SK-N-SH (cell line): ENCODE data around the gene TPP1. TPM values are rescaled to one million over a fixed set of nuclear protein-coding genes. Genes with fewer than 3 reads are reported as not detected.

ENCODE experiments used
- CTCF ChIA-PET: fragments of 300-600, 350-600 bp; formaldehyde crosslinking; extraction: SDS; loops from one replicate; lab custom pipeline; 2021; lab: Yijun Ruan, JAX
- POLR2A ChIA-PET: fragments of 350-600 bp; sonication (Branson Sonifier 250); formaldehyde crosslinking; extraction: SDS; loops from one replicate; lab custom pipeline; 2020; ENCODE audit warnings: antibody characterized with exemption, inconsistent platforms; lab: Yijun Ruan, JAX
- DNase-seq: peaks from one replicate; pipeline ENCODE4 v3.0.0; 2012
- H2AFZ ChIP-seq: fragments of 200-600 bp; sonication (generic); 2 replicates; pipeline ENCODE4 v1.8.1; 2016; ENCODE audit warnings: antibody characterized with exemption, mild to moderate bottlenecking, low read depth
- H3F3A ChIP-seq: fragments of 200-600 bp; sonication (generic); replicated peaks from 2 replicates; pipeline ENCODE3; 2016; ENCODE audit warnings: antibody characterized with exemption, mild to moderate bottlenecking; ENCODE audit not compliant: insufficient read depth
- H3K27ac ChIP-seq, 2 experiments: fragments of 200-500 bp in 1 of 2; fragments of 200-600 bp in 1 of 2; sonication (Bioruptor generic) in 1 of 2; sonication (generic), shearing (Covaris generic) in 1 of 2; 2 replicates each; pipeline versions ENCODE4 v1.5.1 to v1.6.1; 2014 to 2016; ENCODE audit warnings: low read depth in 2 of 2, inconsistent platforms in 1 of 2, low read length in 1 of 2, mild to moderate bottlenecking in 1 of 2, mixed read lengths in 1 of 2
- H3K27me3 ChIP-seq: fragments of 200-600 bp; sonication (generic), shearing (Covaris generic); 2 replicates; pipeline ENCODE4 v1.6.1; 2016; ENCODE audit warnings: mixed run types; ENCODE audit not compliant: insufficient read depth
- H3K36me3 ChIP-seq, 2 experiments: fragments of 200-500 bp in 1 of 2; fragments of 200-600 bp in 1 of 2; sonication (Bioruptor generic) in 1 of 2; sonication (generic) in 1 of 2; replicated peaks in 1 of 2; 2 replicates each; pipeline versions ENCODE3 to v1.5.1; 2014 to 2016; ENCODE audit warnings: low read length in 1 of 2, mild to moderate bottlenecking in 1 of 2; ENCODE audit not compliant: insufficient read depth in 2 of 2, control insufficient read depth in 1 of 2
- H3K4me1 ChIP-seq, 2 experiments: fragments of 200-500 bp in 1 of 2; fragments of 200-600 bp in 1 of 2; sonication (Bioruptor generic) in 1 of 2; sonication (generic), shearing (Covaris generic) in 1 of 2; 2 replicates each; pipeline versions ENCODE4 v1.5.1 to v1.6.1; 2014 to 2016; ENCODE audit warnings: low read depth in 1 of 2, low read length in 1 of 2, mixed run types in 1 of 2; ENCODE audit not compliant: insufficient read depth in 2 of 2, control insufficient read depth in 1 of 2
- H3K4me2 ChIP-seq: fragments of 200-600 bp; sonication (generic), shearing (Covaris generic); 2 replicates; pipeline ENCODE4 v1.6.1; 2017; ENCODE audit warnings: mixed run types
- H3K4me3 ChIP-seq, 2 experiments: fragments of 200-500 bp in 1 of 2; fragments of 200-600 bp in 1 of 2; sonication (Bioruptor generic) in 1 of 2; sonication (generic), shearing (Covaris generic) in 1 of 2; 2 replicates each; pipeline versions ENCODE4 v1.5.1 to v1.8.1; 2014 to 2016; ENCODE audit warnings: low read depth in 2 of 2, inconsistent platforms in 1 of 2, low read length in 1 of 2, mild to moderate bottlenecking in 1 of 2, mixed read lengths in 1 of 2, moderate library complexity in 1 of 2
- H3K79me2 ChIP-seq: fragments of 200-600 bp; sonication (generic); 2 replicates; pipeline ENCODE4 v1.8.1; 2017; ENCODE audit warnings: mild to moderate bottlenecking; ENCODE audit not compliant: insufficient read depth
- H3K9ac ChIP-seq: fragments of 200-600 bp; sonication (generic); 2 replicates; pipeline ENCODE4 v1.6.1; 2017; ENCODE audit warnings: mixed run types
- H3K9me2 ChIP-seq: fragments of 200-600 bp; sonication (generic); 2 replicates; pipeline ENCODE4 v1.6.1; 2017; ENCODE audit warnings: mixed run types
- H3K9me3 ChIP-seq: fragments of 200-600 bp; sonication (generic); 2 replicates; pipeline ENCODE4 v1.6.1; 2017; ENCODE audit warnings: mixed run types, mild to moderate bottlenecking, moderate library complexity
- H4K20me1 ChIP-seq: fragments of 200-600 bp; sonication (generic); 2 replicates; pipeline ENCODE4 v1.6.1; 2017; ENCODE audit warnings: mild to moderate bottlenecking, mixed run types; ENCODE audit not compliant: insufficient read depth
- FOSL2 ChIP-seq: IDR thresholded peaks from 2 replicates; pipeline ENCODE4 v1.4.0; 2012; ENCODE audit warnings: low read depth, mild to moderate bottlenecking, moderate library complexity, borderline replicate concordance
- FOXJ3 ChIP-seq: sonication (generic); formaldehyde crosslinking; IDR thresholded peaks from 2 replicates; pipeline ENCODE4 v1.5.1; 2020; ENCODE audit warnings: mild to moderate bottlenecking, missing genetic modification reagents
- MXI1 ChIP-seq: IDR thresholded peaks from 2 replicates; pipeline ENCODE4 v1.6.1; 2012; ENCODE audit warnings: mild to moderate bottlenecking, low read depth, low read length, improper control_type of control experiment
- NFIC ChIP-seq: IDR thresholded peaks from 2 replicates; pipeline ENCODE4 v1.4.0; 2012; ENCODE audit warnings: borderline replicate concordance
- NRF1 ChIP-seq: IDR thresholded peaks from 2 replicates; pipeline ENCODE4 v1.6.1; 2012; ENCODE audit warnings: low read depth, mild to moderate bottlenecking, low read length
- POLR2AphosphoS5 ChIP-seq: IDR thresholded peaks from 2 replicates; pipeline ENCODE4 v1.6.1; 2012; ENCODE audit warnings: low read depth, low read length
- RAD21 ChIP-seq: IDR thresholded peaks from 2 replicates; pipeline ENCODE4 v1.6.1; 2012; ENCODE audit warnings: mild to moderate bottlenecking, low read length
- SIN3A ChIP-seq: IDR thresholded peaks from 2 replicates; pipeline ENCODE4 v1.6.1; 2012; ENCODE audit warnings: low read depth, mild to moderate bottlenecking, low read length, moderate library complexity, borderline replicate concordance
- SMC3 ChIP-seq: IDR thresholded peaks from 2 replicates; pipeline ENCODE4 v1.6.1; 2012; ENCODE audit warnings: low read depth, low read length, improper control_type of control experiment
- TCF12 ChIP-seq: IDR thresholded peaks from 2 replicates; pipeline ENCODE4 v1.4.0; 2012
- TEAD4 ChIP-seq: IDR thresholded peaks from 2 replicates; pipeline ENCODE4 v1.4.0; 2012; ENCODE audit warnings: mild to moderate bottlenecking, borderline replicate concordance; ENCODE audit not compliant: insufficient read depth
- WGBS: methylation state at CpG from one replicate; pipeline ENCODE4 v1.1.6; 2017; ENCODE audit warnings: low lambda C conversion rate; 5-methylcytosine and 5-hydroxymethylcytosine counted together
- polyA plus RNA-seq, 3 experiments: library from polyadenylated mRNA; depleted of rRNA; stranded (reverse); fragments of >200 nt; gene quantifications; 2 replicates each; pipeline ENCODE4 v1.2.3, GENCODE V29; 2012
- TF ChIP-seq, protein P1 (sequence below): fragments of 200-600 bp; sonication (generic); IDR thresholded peaks from 2 replicates; pipeline ENCODE4 v1.6.1; 2017; ENCODE audit warnings: antibody characterized with exemption, mild to moderate bottlenecking, moderate library complexity

Gene TPP1
- polyA plus RNA-seq, 1 of the 3 experiments (the other 2 are of a cell fraction), result 105 TPM

DNA sequence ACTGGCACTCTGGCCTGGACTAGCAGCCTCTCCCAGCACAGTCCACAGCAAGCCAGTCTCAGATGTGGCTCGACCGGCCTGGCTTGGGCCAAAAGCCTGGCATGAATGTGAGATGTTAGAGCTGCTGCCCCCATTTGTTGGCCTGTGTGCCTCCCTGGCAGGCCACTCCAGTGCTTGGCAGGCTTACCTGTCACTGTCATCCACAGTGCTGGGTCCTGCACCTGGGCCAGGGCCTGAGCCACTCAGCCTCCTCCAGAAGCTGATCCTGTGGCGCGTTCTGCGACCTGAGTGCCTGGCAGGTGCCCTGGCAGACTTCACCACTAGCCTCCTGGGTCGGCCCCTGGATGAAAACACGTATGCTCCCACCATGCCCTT is 51.9 kb downstream of the TPP1 start:
- no peak overlapping the region for H3K4me2 ChIP-seq
- no peak overlapping the region for H2AFZ ChIP-seq
- no peaks in the 10 kb centered on the region for H3K9me3 ChIP-seq
- no peaks in the 10 kb centered on the region for H3K9me2 ChIP-seq
- CTCF ChIA-PET, result interaction anchor here (0.9 kb wide), 1 partner anchor 188 kb away, joined by 4 read pairs; no protein-coding TSS in a partner anchor
- H4K20me1 ChIP-seq, result no peaks in the 10 kb centered on the region
- no peaks in the 10 kb centered on the region for H3K36me3 ChIP-seq
- POLR2A ChIA-PET, result no interaction called here
- no peak overlapping the region for H3K4me3 ChIP-seq
- H3K27ac ChIP-seq, result no peak overlapping the region
- no peaks in the 10 kb centered on the region for H3K27me3 ChIP-seq
- no peak overlapping the region for H3K9ac ChIP-seq
- H3K4me1 ChIP-seq, result peaks cover 4 to 6% of the 10 kb centered on the region in 2 experiments; a peak in 3 of 4 replicates
- H3F3A ChIP-seq, result no peaks in the 10 kb centered on the region
- WGBS, result 83% methylated on average over 1 of the region's 7 CpGs
- TF ChIP-seq FOXJ3 (no peak), RAD21 (no peak), FOSL2 (no peak)
- no peaks in the 10 kb centered on the region for H3K79me2 ChIP-seq
- no peak for DNase-seq

DNA sequence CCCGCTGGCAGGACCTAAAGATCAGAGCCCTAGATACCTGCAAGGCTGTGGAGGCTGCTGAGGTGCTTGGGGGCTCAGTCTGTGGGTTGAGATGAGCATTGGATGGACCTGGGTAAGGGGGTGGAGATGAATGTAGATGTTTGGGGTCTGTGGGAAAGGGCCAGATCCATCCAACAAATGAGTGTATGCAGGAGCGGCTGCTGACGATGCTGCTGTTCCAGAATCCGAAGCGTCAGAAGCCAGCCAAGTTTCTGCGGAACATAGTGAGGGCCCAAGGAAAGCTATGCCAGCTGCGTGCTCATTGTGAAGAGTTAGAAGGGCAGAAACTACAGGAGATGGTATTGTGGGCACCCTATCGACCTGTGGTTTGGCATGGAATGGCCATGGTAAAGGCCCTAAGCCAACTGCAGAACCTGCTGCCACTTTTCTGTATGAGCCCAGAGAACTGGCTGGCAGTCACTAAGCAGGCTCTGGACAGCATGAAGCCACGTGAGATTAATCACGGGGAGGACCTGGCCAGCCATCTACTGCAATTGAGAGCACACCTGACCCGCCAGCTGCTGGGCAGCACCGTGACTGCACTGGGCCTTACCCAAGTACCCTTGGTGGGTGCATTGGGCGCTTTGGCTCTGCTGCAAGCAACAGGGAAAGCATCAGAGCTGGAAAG is 52.4 kb downstream of the TPP1 start:
- H3K9ac ChIP-seq, result no peak overlapping the region
- no peaks in the 10 kb centered on the region for H3K79me2 ChIP-seq
- no peak overlapping the region for H2AFZ ChIP-seq
- H3K4me2 ChIP-seq, result no peak overlapping the region
- no peak for DNase-seq
- no peaks in the 10 kb centered on the region for H3F3A ChIP-seq
- no peaks in the 10 kb centered on the region for H3K9me3 ChIP-seq
- no peaks in the 10 kb centered on the region for H3K9me2 ChIP-seq
- H3K4me3 ChIP-seq, result no peak overlapping the region
- no peak for TF ChIP-seq NFIC
- TF ChIP-seq, protein P1, sequence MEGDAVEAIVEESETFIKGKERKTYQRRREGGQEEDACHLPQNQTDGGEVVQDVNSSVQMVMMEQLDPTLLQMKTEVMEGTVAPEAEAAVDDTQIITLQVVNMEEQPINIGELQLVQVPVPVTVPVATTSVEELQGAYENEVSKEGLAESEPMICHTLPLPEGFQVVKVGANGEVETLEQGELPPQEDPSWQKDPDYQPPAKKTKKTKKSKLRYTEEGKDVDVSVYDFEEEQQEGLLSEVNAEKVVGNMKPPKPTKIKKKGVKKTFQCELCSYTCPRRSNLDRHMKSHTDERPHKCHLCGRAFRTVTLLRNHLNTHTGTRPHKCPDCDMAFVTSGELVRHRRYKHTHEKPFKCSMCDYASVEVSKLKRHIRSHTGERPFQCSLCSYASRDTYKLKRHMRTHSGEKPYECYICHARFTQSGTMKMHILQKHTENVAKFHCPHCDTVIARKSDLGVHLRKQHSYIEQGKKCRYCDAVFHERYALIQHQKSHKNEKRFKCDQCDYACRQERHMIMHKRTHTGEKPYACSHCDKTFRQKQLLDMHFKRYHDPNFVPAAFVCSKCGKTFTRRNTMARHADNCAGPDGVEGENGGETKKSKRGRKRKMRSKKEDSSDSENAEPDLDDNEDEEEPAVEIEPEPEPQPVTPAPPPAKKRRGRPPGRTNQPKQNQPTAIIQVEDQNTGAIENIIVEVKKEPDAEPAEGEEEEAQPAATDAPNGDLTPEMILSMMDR, result no peak
- TF ChIP-seq TEAD4, result no peak
- no peak for TF ChIP-seq TCF12
- TF ChIP-seq SIN3A, result no peak
- H3K27me3 ChIP-seq, result no peaks in the 10 kb centered on the region
- whole genome bisulfite sequencing, result 93% methylated on average over 8 of the region's 13 CpGs
- peaks cover 4 to 6% of the 10 kb centered on the region in 2 experiments; a peak in 3 of 4 replicates for H3K4me1 ChIP-seq
- POLR2A ChIA-PET, result no interaction called here
- CTCF ChIA-PET, result no interaction called here
- no peaks in the 10 kb centered on the region for H4K20me1 ChIP-seq
- H3K27ac ChIP-seq, result no peak overlapping the region
- H3K36me3 ChIP-seq, result no peaks in the 10 kb centered on the region

DNA sequence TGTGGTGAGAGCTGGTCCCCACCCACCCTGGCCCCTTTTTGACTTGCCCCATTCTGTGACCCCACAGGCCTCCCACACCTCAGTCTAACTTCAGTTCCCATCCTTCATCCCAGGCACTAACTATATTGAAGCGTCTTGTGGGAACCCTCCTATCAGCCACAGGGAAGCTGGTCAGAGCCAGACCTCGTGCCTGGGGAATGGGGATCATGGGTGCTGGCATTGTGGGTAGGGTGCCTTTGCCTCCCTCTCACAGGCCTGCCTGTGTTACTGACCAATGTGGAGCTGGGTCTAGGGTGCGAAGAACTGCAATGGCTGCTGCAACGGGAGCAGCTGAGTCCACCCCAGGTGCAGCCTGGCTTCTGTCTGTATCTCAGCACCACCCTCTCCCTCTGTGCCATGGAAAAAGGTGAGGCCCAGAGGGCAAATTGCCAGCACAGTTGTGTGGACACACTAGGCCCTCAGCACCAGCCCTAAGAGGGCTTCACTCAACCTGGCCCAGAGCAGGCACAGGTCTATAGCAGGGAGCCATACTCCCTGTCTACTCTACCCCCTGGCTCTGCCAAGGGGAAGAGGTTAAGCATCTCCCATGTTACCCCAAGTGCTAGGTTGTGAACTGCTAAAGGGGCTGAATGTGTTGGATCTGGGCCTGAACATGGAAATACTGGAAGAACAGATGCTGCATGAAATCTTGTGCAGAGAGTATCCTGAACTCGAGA is 53.1 kb downstream of the TPP1 start:
- H3K27me3 ChIP-seq, result no peaks in the 10 kb centered on the region
- DNase-seq, result no peak
- POLR2A ChIA-PET, result no interaction called here
- TF ChIP-seq NRF1 (no peak), SMC3 (no peak), MXI1 (no peak), FOXJ3 (no peak), POLR2AphosphoS5 (no peak)
- H3K27ac ChIP-seq, result no peak overlapping the region
- no peak overlapping the region for H3K4me2 ChIP-seq
- no peak overlapping the region for H3K4me3 ChIP-seq
- 90% methylated on average over 4 of the region's 5 CpGs for WGBS
- no peaks in the 10 kb centered on the region for H4K20me1 ChIP-seq
- H3F3A ChIP-seq, result no peaks in the 10 kb centered on the region
- H3K36me3 ChIP-seq, result no peaks in the 10 kb centered on the region
- H2AFZ ChIP-seq, result no peak overlapping the region
- no peaks in the 10 kb centered on the region for H3K79me2 ChIP-seq
- H3K4me1 ChIP-seq, result peaks cover 4 to 6% of the 10 kb centered on the region in 2 experiments; a peak in 3 of 4 replicates
- H3K9me3 ChIP-seq, result no peaks in the 10 kb centered on the region
- H3K9me2 ChIP-seq, result no peaks in the 10 kb centered on the region
- CTCF ChIA-PET, result no interaction called here
- H3K9ac ChIP-seq, result no peak overlapping the region
